Panc1 (cell line): Measurements from ENCODE around the gene SPPL2C.

ENCODE experiments used
- CTCF ChIP-seq: fragments of 450-650 bp; IDR thresholded peaks from 2 replicates; pipeline ENCODE4 v1.5.1; 2017; ENCODE audit warnings: mild to moderate bottlenecking
- POLR2AphosphoS5 ChIP-seq: IDR thresholded peaks from 2 replicates; pipeline ENCODE4 v1.6.1; 2012; ENCODE audit warnings: mild to moderate bottlenecking, low read depth, low read length, moderate library complexity

GRCh38 chr17:45838751-45839295, 5.9 kb upstream of the SPPL2C start:
- TF ChIP-seq CTCF (no peak), POLR2AphosphoS5 (no peak)
